Fibroblast of skin of scalp (primary cell): Measurements from ENCODE around the gene NUDT9.
"Not testable (repeated sequence)": the region's sequence is repeated elsewhere in the genome, so short reads cannot be mapped to it uniquely, and the experiment has no call there.

Source experiments
- DNase-seq: peaks from one replicate; pipeline ENCODE4 v3.0.0-alpha.2; 2013

NUDT9 gene

GRCh38 chr4:87409420-87409939 is 12.9 kb upstream of the NUDT9 start:
- no peak for DNase-seq

- DNase-seq: no peak
These were observed 12.2 kb upstream of the NUDT9 start for GRCh38 chr4:87410157-87410556.

- no peak for DNase-seq
These were observed 11.7 kb upstream of the NUDT9 start for GRCh38 chr4:87410679-87411078.

- DNase-seq: no peak
These were observed 7.6 kb upstream of the NUDT9 start for GRCh38 chr4:87414816-87415215.

- DNase-seq: no peak
These were observed 5.4 kb upstream of the NUDT9 start for GRCh38 chr4:87416965-87417364.

- not testable (repeated sequence) for DNase-seq
These were observed 4.0 kb upstream of the NUDT9 start for GRCh38 chr4:87418410-87418809.

DNA sequence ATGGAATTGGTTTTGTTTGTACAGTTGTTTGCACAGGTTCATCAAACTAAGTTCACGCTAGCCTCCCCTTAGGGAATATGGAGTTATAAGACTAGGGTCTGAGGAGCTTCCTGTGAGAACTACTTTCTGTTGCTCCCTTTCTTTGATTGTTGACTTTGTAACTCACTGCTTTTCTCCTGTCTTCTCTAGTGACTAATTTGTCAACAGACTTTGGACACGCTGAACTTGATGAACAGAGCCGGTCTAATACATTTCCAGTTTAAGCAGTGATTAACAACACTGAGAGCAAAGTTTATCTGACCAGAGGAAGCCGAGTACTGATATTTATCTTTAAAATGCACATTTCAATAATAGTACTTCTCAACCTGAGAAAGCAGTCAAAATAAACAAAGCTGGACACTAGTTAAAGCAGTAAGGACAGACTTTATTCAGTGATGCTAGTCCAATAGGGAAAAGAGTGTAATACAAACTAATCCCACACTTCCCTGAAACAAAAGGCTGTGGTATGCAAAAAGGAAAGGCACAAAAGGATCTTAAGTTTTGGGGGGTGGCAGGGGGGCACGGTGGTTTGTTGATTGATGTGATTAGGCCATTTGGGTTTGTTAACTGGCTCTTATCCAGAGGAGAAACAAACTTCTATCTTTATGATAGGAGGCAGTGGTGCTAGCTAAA is 2.7 kb upstream of the NUDT9 start:
- DNase-seq: no peak

- DNase-seq: no peak
These were observed 2.0 kb upstream of the NUDT9 start for GRCh38 chr4:87420276-87420830.

- peak; percentile 8 for DNase-seq
These were observed 1.1 kb downstream of the NUDT9 start for GRCh38 chr4:87423317-87424098.

GRCh38 chr4:87424099-87424543 is 1.7 kb downstream of the NUDT9 start:
- not testable (repeated sequence) for DNase-seq

DNA sequence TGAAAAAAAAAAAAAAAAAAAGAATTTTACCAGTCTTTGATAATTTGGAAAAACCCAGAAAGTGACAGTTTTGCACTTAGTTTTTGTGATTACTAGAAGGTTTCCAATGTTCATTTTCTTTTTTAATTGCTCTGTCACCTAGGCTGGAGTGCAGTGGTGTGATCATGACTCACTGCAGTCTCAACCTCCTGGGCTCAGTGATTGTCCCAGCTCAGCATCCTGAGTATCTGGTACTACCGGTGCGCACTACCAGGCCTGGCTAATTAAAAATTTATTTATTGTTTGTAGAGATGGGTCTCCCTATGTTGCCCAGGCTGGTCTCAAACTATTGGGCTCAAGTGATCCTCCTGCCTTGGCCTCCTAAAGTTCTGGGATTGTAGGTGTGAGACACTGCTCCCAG is 3.3 kb downstream of the NUDT9 start:
- DNase-seq: no peak

GRCh38 chr4:87426865-87427517 is 4.6 kb downstream of the NUDT9 start:
- DNase-seq: no peak

- no peak for DNase-seq
These were observed 5.1 kb downstream of the NUDT9 start for GRCh38 chr4:87427518-87427868.

DNA sequence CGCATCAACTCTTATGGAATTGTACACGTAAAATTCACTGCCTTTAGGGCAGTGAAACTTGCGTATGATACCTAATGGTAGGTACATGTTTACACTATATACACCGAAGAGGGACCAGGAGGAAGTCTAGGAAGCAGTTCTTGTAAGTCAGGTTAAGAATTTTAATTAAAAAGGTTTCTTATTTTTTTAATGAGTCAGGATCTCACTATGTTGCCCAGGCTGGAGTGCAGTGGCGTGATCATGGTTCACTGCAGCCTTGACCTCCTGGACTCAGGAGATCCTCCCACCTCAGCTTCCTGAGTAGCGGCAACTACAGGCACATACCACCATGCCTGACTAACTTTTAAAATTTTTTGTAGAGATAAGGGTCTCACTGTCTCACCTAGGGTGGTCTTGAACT is 6.6 kb downstream of the NUDT9 start:
- DNase-seq: no peak

- no peak for DNase-seq
These were observed 7.7 kb downstream of the NUDT9 start for GRCh38 chr4:87430038-87430437.

- DNase-seq: no peak
These were observed 11.0 kb downstream of the NUDT9 start for GRCh38 chr4:87433342-87433741.

DNA sequence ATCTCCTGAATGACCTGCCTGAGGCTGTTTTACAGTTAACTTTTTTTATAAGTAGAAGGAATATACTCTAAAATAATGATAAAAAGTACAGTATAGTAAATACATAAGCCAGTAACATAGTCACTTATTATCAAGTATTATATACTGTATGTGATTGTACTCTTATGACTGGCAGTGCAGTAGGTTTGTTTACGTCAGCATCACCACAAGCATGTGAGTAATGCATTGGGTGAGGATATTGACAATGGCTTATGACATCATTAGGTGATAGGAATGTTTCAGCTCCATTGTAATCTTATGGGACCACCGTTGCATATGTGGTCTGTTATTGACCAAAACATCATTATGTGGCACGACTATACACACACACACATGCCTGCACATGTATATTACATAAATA is 20.5 kb downstream of the NUDT9 start:
- DNase-seq: no peak

DNA sequence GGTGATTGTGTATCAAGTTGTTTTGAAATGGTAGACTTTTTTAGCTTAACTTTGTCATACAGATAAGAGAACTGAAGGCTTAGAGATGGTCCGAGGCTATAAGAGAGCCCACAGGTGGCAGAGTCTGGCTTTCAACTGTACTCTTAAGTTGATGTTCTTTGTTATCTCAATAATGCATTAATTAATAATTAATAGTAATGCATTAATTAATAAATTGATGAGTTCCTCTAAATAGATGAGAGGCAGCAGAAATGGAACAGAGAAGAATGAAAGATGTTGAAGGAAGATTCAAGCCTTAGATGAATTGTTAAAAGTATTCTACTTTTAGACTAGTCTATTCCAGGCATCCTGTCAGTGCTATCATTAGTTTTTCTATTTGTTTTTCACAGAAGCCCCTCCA is 22.4 kb downstream of the NUDT9 start:
- DNase-seq: no peak

- DNase-seq: no peak
These were observed 23.6 kb downstream of the NUDT9 start for GRCh38 chr4:87445964-87446363.

- DNase-seq: not testable (repeated sequence)
These were observed 24.0 kb downstream of the NUDT9 start for GRCh38 chr4:87446375-87446774.

- DNase-seq: no peak
These were observed 29.2 kb downstream of the NUDT9 start for GRCh38 chr4:87451537-87451936.

DNA sequence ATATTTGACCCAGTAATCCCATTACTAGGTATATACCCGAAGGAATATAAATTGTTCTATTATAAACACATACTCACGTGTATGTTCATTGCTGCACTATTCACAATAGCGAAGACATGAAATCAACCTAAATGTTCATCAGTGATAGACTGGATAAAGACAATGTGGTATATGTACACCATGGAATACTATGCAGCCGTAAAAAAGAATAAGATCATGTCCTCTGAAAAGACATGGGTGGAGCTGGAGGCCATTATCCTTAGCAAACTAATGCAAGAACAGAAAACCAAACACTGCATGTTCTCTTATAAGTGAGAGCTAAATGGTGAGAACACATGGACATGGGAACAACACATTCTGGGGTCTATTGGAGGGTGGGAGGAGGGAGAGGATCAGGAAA is 36.5 kb downstream of the NUDT9 start:
- no peak for DNase-seq

DNA sequence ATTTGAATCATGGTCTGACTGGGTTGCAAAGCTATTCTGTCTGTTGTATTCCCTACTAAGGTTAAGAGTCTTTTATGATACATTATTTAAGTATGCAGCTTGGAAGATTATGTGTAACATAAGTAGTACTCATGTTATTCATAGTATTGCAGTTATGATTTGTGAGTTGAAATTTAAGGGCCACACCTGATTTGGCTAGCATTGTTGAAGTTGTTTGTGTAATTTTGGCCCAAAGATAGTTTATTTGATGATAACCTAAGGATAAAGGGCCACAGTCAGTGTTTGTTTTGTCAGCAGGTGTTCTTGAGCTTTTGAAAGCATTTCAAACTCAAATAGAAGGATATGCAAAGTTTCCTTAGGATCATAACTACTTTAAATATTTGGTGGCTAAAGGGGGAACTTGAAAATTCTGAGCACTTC is 38.9 kb downstream of the NUDT9 start:
- DNase-seq: peak; percentile 3
